B cell (primary cell): ENCODE data around the gene C17orf100.

Source experiments
- EZH2 ChIP-seq: IDR thresholded peaks from 2 replicates; pipeline ENCODE4 v1.6.1; 2012; ENCODE audit warnings: borderline replicate concordance, low read depth, mild to moderate bottlenecking, moderate library complexity, low read length; ENCODE audit not compliant: insufficient read depth, poor library complexity, severe bottlenecking
- TF ChIP-seq, protein P1 (sequence below): fragments of 200-600 bp; IDR thresholded peaks from one replicate; pipeline ENCODE4 v1.8.0; 2022; ENCODE audit warnings: antibody characterized with exemption, mild to moderate bottlenecking

DNA sequence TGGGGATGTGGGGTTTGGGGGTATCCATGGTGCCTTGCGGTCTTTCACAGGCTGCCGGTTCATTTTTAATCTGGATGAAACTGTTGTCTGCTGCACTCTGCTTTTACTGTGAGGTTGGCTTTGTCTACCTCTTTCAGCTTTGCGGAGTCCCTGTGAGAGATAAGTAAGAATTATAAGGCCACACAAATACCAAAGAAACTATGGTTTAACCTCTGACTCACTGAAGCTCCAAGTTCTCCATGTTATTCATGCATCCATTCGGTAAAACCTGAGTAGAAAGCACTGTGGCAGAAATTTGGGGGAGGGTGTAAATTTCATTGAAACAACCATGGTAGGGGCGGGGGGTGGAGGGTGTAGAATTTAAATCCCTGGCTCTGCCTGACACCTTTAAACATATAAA, 41.6 kb upstream of the C17orf100 start:
- TF ChIP-seq, protein P1, sequence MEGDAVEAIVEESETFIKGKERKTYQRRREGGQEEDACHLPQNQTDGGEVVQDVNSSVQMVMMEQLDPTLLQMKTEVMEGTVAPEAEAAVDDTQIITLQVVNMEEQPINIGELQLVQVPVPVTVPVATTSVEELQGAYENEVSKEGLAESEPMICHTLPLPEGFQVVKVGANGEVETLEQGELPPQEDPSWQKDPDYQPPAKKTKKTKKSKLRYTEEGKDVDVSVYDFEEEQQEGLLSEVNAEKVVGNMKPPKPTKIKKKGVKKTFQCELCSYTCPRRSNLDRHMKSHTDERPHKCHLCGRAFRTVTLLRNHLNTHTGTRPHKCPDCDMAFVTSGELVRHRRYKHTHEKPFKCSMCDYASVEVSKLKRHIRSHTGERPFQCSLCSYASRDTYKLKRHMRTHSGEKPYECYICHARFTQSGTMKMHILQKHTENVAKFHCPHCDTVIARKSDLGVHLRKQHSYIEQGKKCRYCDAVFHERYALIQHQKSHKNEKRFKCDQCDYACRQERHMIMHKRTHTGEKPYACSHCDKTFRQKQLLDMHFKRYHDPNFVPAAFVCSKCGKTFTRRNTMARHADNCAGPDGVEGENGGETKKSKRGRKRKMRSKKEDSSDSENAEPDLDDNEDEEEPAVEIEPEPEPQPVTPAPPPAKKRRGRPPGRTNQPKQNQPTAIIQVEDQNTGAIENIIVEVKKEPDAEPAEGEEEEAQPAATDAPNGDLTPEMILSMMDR: no peak
- no peak for TF ChIP-seq EZH2
